WTC11 (cell line): ENCODE data around the gene EFNA5. TPM values are rescaled to one million over a fixed set of nuclear protein-coding genes. Genes with fewer than 3 reads are reported as not detected.
A peak's percentile ranks its signal among the peaks of the same experiment; 100 is the strongest.

Experiments used
- ATAC-seq: fragments of 200-7000 bp; cut with Tn5 transposase; 2 replicates; pipeline ENCODE4 v1.10.0; 2021; ENCODE audit warnings: mild to moderate bottlenecking, moderate library complexity
- CTCF ChIA-PET: fragments of 300-600 bp; sonication (Branson Sonifier 250); formaldehyde crosslinking; loops from one replicate; lab custom pipeline; 2021; ENCODE audit warnings: antibody characterized with exemption; lab: Charles Lee
- POLR2A ChIA-PET: fragments of 350-600 bp; sonication (Branson Sonifier 250); formaldehyde crosslinking; loops from one replicate; lab custom pipeline; 2021; ENCODE audit warnings: antibody characterized with exemption; lab: Charles Lee
- DNase-seq: peaks from one replicate; pipeline ENCODE4 v3.0.0; 2021; ENCODE audit warnings: low spot score
- H3K27ac Mint-ChIP-seq: 2 replicates; pipeline ENCODE4 v1.8.0; 2021; ENCODE audit warnings: mixed read lengths
- H3K27me3 Mint-ChIP-seq: 2 replicates; pipeline ENCODE4 v1.8.0; 2021; ENCODE audit warnings: low read depth, mild to moderate bottlenecking, moderate library complexity, mixed read lengths
- H3K36me3 Mint-ChIP-seq: 2 replicates; pipeline ENCODE4 v1.8.0; 2021; ENCODE audit warnings: mixed read lengths
- H3K4me1 Mint-ChIP-seq: 2 replicates; pipeline ENCODE4 v1.8.0; 2022; ENCODE audit warnings: mixed read lengths
- H3K4me3 Mint-ChIP-seq: 2 replicates; pipeline ENCODE4 v1.8.0; 2021; ENCODE audit warnings: mild to moderate bottlenecking, moderate library complexity, mixed read lengths
- H3K9me3 Mint-ChIP-seq: 2 replicates; pipeline ENCODE4 v1.8.0; 2021; ENCODE audit warnings: mixed read lengths
- HMGA2 ChIP-seq: fragments of 250-450 bp; sonication (Bioruptor Pico); IDR thresholded peaks from 2 replicates; pipeline ENCODE4 v1.4.0; 2021; ENCODE audit warnings: mild to moderate bottlenecking, moderate library complexity
- JUN ChIP-seq: sonication (generic); formaldehyde crosslinking; IDR thresholded peaks from 2 replicates; pipeline ENCODE4 v1.8.0; 2023; ENCODE audit warnings: mild to moderate bottlenecking, missing genetic modification reagents
- KAT7 ChIP-seq: sonication (generic); formaldehyde crosslinking; IDR thresholded peaks from 2 replicates; pipeline ENCODE4 v1.8.1; 2023; ENCODE audit warnings: missing genetic modification reagents, mild to moderate bottlenecking, borderline replicate concordance
- MYBL2 ChIP-seq: sonication (generic); formaldehyde crosslinking; IDR thresholded peaks from 2 replicates; pipeline ENCODE4 v1.8.1; 2023; ENCODE audit warnings: mild to moderate bottlenecking, moderate library complexity, missing genetic modification reagents
- NR3C1 ChIP-seq: sonication (generic); formaldehyde crosslinking; conservative IDR thresholded peaks from 2 replicates; pipeline ENCODE4 v1.8.1; 2023; ENCODE audit warnings: low read depth, mild to moderate bottlenecking, missing genetic modification reagents
- PREB ChIP-seq: sonication (generic); formaldehyde crosslinking; IDR thresholded peaks from 2 replicates; pipeline ENCODE4 v1.8.1; 2022; ENCODE audit warnings: mild to moderate bottlenecking, missing genetic modification reagents, moderate library complexity, borderline replicate concordance
- SMAD3 ChIP-seq: sonication (generic); formaldehyde crosslinking; IDR thresholded peaks from 2 replicates; pipeline ENCODE4 v1.8.0; 2022; ENCODE audit warnings: missing genetic modification reagents, mild to moderate bottlenecking, borderline replicate concordance
- TP53 ChIP-seq: sonication (generic); formaldehyde crosslinking; IDR thresholded peaks from 2 replicates; pipeline ENCODE4 v1.8.1; 2023; ENCODE audit warnings: mild to moderate bottlenecking, missing genetic modification reagents
- ZNF263 ChIP-seq: sonication (generic); formaldehyde crosslinking; IDR thresholded peaks from 2 replicates; pipeline ENCODE4 v1.8.1; 2022; ENCODE audit warnings: low read depth, mild to moderate bottlenecking, moderate library complexity, missing genetic modification reagents
- ZNF425 ChIP-seq: fragments of 250-450 bp; sonication (Bioruptor Pico); conservative IDR thresholded peaks from 2 replicates; pipeline ENCODE4 v1.9.0; 2021; ENCODE audit warnings: mild to moderate bottlenecking
- ZNF512 ChIP-seq: sonication (generic); formaldehyde crosslinking; IDR thresholded peaks from 2 replicates; pipeline ENCODE4 v1.8.1; 2022; ENCODE audit warnings: missing genetic modification reagents, borderline replicate concordance
- ZNF532 ChIP-seq: fragments of 250-450 bp; sonication (Bioruptor Pico); IDR thresholded peaks from 2 replicates; pipeline ENCODE4 v1.9.0; 2021; ENCODE audit warnings: mild to moderate bottlenecking, borderline replicate concordance
- total RNA-seq: library from RNA; stranded (reverse); gene quantifications from 3 replicates; pipeline ENCODE4 v1.2.3, GENCODE V29; 2021
- TF ChIP-seq, protein P1 (sequence below): sonication (generic); formaldehyde crosslinking; IDR thresholded peaks from 2 replicates; pipeline ENCODE4 v1.8.1; 2023; ENCODE audit warnings: mild to moderate bottlenecking, missing genetic modification reagents, moderate library complexity
- TF ChIP-seq, protein P2 (sequence below): sonication (generic); formaldehyde crosslinking; conservative IDR thresholded peaks from 2 replicates; pipeline ENCODE4 v1.8.1; 2023; ENCODE audit warnings: mild to moderate bottlenecking, low read depth, missing genetic modification reagents, moderate library complexity
- TF ChIP-seq, protein P3 (sequence below): sonication (generic); formaldehyde crosslinking; IDR thresholded peaks from 2 replicates; pipeline ENCODE4 v1.8.0; 2022; ENCODE audit warnings: mild to moderate bottlenecking, missing genetic modification reagents
- TF ChIP-seq, protein P4 (sequence below): fragments of 250-450 bp; sonication (Bioruptor Pico); IDR thresholded peaks from 2 replicates; pipeline ENCODE4 v2.1.2; 2022; ENCODE audit warnings: mild to moderate bottlenecking, moderate library complexity

EFNA5 gene
- total RNA-seq, 1 experiment from 2014 or later = 17.4 TPM

- TF ChIP-seq ZNF512 (CRISPR knock-in tag) = no peak
- TF ChIP-seq, all 79 proteins: peak for 0
Measured at GRCh38 chr5:107522456-107522855, 148.3 kb downstream of the EFNA5 start (continued).

DNA sequence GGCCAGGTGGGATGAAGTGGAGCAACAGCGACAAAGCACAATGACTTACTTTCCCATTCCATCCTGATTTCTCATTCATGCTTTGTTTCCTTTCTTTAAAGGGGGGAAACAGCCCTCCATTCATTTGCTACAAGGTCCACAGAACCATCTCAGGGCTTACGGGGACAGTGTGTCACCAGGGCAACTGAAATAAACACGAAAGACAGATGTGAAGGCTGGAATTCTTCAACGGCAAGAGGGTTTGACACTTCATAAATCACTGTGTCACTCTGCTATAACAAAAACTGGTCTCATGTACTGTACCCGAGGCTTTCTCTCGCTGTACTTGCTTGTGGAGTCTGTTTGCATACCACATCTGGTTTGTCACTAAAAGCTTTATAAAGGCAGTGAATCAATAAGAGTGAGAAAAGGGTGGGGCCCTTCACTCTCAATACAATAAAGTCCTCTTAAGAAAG, 150.8 kb downstream of the EFNA5 start:
- CTCF ChIA-PET = interaction anchor here (1.3 kb wide), 1 partner anchor 52 kb away, joined by 5 read pairs; no protein-coding TSS in a partner anchor
- POLR2A ChIA-PET = no interaction called here
- peak; percentile 65 for ATAC-seq
- no peak for DNase-seq
- TF ChIP-seq JUN (CRISPR knock-in tag) (no peak), KAT7 (CRISPR knock-in tag) (no peak), ZNF532 (CRISPR knock-in tag) (no peak), HMGA2 (CRISPR knock-in tag) (no peak), NR3C1 (CRISPR knock-in tag) (no peak), ZNF425 (CRISPR knock-in tag) (no peak), PREB (CRISPR knock-in tag) (no peak), SMAD3 (no peak), MYBL2 (CRISPR knock-in tag) (no peak), ZNF263 (CRISPR knock-in tag) (no peak), TP53 (CRISPR knock-in tag) (no peak)
- TF ChIP-seq, protein P1, sequence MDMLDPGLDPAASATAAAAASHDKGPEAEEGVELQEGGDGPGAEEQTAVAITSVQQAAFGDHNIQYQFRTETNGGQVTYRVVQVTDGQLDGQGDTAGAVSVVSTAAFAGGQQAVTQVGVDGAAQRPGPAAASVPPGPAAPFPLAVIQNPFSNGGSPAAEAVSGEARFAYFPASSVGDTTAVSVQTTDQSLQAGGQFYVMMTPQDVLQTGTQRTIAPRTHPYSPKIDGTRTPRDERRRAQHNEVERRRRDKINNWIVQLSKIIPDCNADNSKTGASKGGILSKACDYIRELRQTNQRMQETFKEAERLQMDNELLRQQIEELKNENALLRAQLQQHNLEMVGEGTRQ (CRISPR knock-in tag) = no peak
- TF ChIP-seq, protein P2, sequence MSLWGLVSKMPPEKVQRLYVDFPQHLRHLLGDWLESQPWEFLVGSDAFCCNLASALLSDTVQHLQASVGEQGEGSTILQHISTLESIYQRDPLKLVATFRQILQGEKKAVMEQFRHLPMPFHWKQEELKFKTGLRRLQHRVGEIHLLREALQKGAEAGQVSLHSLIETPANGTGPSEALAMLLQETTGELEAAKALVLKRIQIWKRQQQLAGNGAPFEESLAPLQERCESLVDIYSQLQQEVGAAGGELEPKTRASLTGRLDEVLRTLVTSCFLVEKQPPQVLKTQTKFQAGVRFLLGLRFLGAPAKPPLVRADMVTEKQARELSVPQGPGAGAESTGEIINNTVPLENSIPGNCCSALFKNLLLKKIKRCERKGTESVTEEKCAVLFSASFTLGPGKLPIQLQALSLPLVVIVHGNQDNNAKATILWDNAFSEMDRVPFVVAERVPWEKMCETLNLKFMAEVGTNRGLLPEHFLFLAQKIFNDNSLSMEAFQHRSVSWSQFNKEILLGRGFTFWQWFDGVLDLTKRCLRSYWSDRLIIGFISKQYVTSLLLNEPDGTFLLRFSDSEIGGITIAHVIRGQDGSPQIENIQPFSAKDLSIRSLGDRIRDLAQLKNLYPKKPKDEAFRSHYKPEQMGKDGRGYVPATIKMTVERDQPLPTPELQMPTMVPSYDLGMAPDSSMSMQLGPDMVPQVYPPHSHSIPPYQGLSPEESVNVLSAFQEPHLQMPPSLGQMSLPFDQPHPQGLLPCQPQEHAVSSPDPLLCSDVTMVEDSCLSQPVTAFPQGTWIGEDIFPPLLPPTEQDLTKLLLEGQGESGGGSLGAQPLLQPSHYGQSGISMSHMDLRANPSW (CRISPR knock-in tag) = no peak
- TF ChIP-seq, protein P3, sequence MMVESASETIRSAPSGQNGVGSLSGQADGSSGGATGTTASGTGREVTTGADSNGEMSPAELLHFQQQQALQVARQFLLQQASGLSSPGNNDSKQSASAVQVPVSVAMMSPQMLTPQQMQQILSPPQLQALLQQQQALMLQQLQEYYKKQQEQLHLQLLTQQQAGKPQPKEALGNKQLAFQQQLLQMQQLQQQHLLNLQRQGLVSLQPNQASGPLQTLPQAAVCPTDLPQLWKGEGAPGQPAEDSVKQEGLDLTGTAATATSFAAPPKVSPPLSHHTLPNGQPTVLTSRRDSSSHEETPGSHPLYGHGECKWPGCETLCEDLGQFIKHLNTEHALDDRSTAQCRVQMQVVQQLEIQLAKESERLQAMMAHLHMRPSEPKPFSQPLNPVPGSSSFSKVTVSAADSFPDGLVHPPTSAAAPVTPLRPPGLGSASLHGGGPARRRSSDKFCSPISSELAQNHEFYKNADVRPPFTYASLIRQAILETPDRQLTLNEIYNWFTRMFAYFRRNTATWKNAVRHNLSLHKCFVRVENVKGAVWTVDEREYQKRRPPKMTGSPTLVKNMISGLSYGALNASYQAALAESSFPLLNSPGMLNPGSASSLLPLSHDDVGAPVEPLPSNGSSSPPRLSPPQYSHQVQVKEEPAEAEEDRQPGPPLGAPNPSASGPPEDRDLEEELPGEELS (CRISPR knock-in tag) = no peak
- TF ChIP-seq, protein P4, sequence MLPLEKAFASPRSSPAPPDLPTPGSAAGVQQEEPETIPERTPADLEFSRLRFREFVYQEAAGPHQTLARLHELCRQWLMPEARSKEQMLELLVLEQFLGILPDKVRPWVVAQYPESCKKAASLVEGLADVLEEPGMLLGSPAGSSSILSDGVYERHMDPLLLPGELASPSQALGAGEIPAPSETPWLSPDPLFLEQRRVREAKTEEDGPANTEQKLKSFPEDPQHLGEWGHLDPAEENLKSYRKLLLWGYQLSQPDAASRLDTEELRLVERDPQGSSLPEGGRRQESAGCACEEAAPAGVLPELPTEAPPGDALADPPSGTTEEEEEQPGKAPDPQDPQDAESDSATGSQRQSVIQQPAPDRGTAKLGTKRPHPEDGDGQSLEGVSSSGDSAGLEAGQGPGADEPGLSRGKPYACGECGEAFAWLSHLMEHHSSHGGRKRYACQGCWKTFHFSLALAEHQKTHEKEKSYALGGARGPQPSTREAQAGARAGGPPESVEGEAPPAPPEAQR (CRISPR knock-in tag) = no peak
- no peaks in the 10 kb centered on the region for H3K9me3 Mint-ChIP-seq
- no peaks in the 10 kb centered on the region for H3K27me3 Mint-ChIP-seq
- H3K4me1 Mint-ChIP-seq = peaks cover 58% of the 10 kb centered on the region
- H3K36me3 Mint-ChIP-seq = no peaks in the 10 kb centered on the region
- no peak overlapping the region for H3K4me3 Mint-ChIP-seq
- H3K27ac Mint-ChIP-seq = peak overlapping the region; percentile 63
